Kidney (tissue), 14 donors: ENCODE data around the gene CTSW. TPM values are rescaled to one million over a fixed set of nuclear protein-coding genes. Genes with fewer than 3 reads are reported as not detected.

Experiments
- DNase-seq, 5 donors: peaks; one replicate each; pipeline ENCODE4 v3.0.0-alpha.2; 2013 to 2020
- FAIRE-seq: peaks from 2 replicates; lab custom pipeline; 2012; peaks lifted over from hg19 to GRCh38; lab: Jason Lieb, UNC
- H3K27ac ChIP-seq, 2 donors: one replicate each; pipeline ENCODE4 v1.7.0; 2013; ENCODE audit warnings: low read depth in 2 of 2, low read length in 2 of 2, inconsistent platforms in 1 of 2
- H3K27me3 ChIP-seq: one replicate; pipeline ENCODE4 v1.7.1; 2013; ENCODE audit warnings: low read length, inconsistent platforms; ENCODE audit not compliant: control insufficient read depth, insufficient read depth
- H3K36me3 ChIP-seq, 3 donors: one replicate each; pipeline versions ENCODE4 v1.7.0 to v1.7.1; 2013; ENCODE audit warnings: low read length in 3 of 3, control low read depth in 1 of 3, inconsistent platforms in 1 of 3; ENCODE audit not compliant: insufficient read depth in 3 of 3, control insufficient read depth in 2 of 3
- H3K4me1 ChIP-seq, 3 donors: one replicate each; pipeline versions ENCODE4 v1.7.0 to v1.7.1; 2013; ENCODE audit warnings: low read length in 3 of 3, inconsistent platforms in 1 of 3, low read depth in 1 of 3; ENCODE audit not compliant: control insufficient read depth in 2 of 3, insufficient read depth in 2 of 3
- H3K4me3 ChIP-seq, 3 donors: one replicate each; pipeline versions ENCODE4 v1.7.0 to v1.8.1; 2013; ENCODE audit warnings: low read length in 3 of 3, control low read depth in 1 of 3, inconsistent platforms in 1 of 3
- H3K9ac ChIP-seq, 3 donors: one replicate each; pipeline versions ENCODE4 v1.7.0 to v1.7.1; 2013; ENCODE audit warnings: low read length in 3 of 3, control low read depth in 1 of 3, inconsistent platforms in 1 of 3
- H3K9me3 ChIP-seq, 3 donors: one replicate each; pipeline versions ENCODE4 v1.7.0 to v1.7.1; 2013; ENCODE audit warnings: low read length in 3 of 3, control low read depth in 1 of 3, inconsistent platforms in 1 of 3; ENCODE audit not compliant: control insufficient read depth in 2 of 3, insufficient read depth in 1 of 3
- intact Hi-C: fragments of 100-400 bp; cut with DNase I; formaldehyde crosslinking; loops from one replicate; pipeline ENCODE4 v1.11.1; 2022
- polyA plus RNA-seq: library from polyadenylated mRNA; stranded (reverse); fragments of 350-450 nt; fragmentation: Illumina TruSeq; extraction: RNeasy Lipid Tissue Mini Kit (QIAGEN cat#74804); gene quantifications from one replicate; pipeline ENCODE4 v1.2.3, GENCODE V29; 2014; ENCODE audit warnings: low read depth, low replicate concordance; ENCODE audit not compliant: insufficient read depth
- total RNA-seq: library from RNA; stranded (reverse); fragmentation: NEBNext Ultra II Directional; extraction: Animal tissue kit (Norgen Biotek cat#: 25700); gene quantifications from one replicate; pipeline ENCODE4 v1.2.1, GENCODE V29; 2021
- TF ChIP-seq, protein P1 (sequence below): IDR thresholded peaks from 3 replicates; pipeline ENCODE4 v1.5.1; 2012; ENCODE audit warnings: mild to moderate bottlenecking, moderate library complexity, borderline replicate concordance; ENCODE audit not compliant: insufficient read depth; ENCODE audit errors: extremely low read depth
- donor health status: control.
- donor health status: control.
- donor health status: control.
- donor health status: control.
- donor health status: control.
- donor health status: DM: yes; HTN: yes; CAD: no.
- donor health status: Normal renal cell carcinoma (clear cell type).

The CTSW gene
- total and polyA plus RNA-seq, 2 donors from 2014 or later = 1.3 to 3.9 TPM

DNA sequence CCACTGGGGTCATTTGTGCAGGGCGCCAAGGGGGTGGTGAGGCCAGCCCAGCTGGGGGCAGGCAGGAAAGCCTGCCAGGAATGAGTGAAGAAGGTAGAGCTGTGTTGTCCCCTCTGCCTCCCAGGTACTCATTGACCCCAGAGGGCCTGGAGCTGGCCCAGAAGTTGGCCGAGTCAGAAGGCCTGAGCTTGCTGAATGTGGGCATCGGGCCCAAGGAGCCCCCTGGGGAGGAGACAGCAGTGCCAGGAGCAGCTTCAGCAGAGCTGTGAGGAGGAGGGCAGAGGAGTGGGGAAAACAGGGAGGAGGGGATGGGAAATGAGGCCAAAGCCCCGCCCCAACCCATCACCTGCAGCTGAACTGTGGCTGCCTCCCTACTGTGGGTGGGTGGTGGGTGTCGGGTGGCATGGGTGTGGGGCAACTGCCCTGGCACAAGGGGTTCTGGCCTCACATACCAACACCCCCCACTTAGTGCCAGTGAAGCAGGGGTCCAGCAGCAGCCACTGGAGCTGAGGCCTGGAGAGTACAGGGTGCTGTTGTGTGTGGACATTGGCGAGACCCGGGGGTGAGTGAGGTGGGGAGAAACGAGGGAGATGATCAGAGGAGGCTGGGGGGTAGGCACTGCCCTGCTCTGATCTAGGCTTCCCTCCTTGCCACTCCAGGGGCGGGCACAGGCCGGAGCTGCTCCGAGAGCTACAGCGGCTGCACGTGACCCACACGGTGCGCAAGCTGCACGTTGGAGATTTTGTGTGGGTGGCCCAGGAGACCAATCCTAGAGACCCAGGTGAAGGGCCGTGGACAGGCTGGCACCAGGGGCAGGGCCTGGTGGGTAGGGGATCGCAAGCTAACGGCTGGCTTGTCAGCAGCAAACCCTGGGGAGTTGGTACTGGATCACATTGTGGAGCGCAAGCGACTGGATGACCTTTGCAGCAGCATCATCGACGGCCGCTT, 16.4 kb upstream of the CTSW start:
- intact Hi-C loops = no loop called here
- Histone ChIP-seq H3K4me3 (no peak overlapping the region), H3K36me3 (peaks cover 0 to 37% (median 21%) of the 10 kb centered on the region in 3 donors), H3K27me3 (no peaks in the 10 kb centered on the region), H3K9ac (no peak overlapping the region), H3K27ac (no peak overlapping the region), H3K9me3 (no peaks in the 10 kb centered on the region), H3K4me1 (peaks cover 0 to 22% (median 13%) of the 10 kb centered on the region in 3 donors)
- TF ChIP-seq, protein P1, sequence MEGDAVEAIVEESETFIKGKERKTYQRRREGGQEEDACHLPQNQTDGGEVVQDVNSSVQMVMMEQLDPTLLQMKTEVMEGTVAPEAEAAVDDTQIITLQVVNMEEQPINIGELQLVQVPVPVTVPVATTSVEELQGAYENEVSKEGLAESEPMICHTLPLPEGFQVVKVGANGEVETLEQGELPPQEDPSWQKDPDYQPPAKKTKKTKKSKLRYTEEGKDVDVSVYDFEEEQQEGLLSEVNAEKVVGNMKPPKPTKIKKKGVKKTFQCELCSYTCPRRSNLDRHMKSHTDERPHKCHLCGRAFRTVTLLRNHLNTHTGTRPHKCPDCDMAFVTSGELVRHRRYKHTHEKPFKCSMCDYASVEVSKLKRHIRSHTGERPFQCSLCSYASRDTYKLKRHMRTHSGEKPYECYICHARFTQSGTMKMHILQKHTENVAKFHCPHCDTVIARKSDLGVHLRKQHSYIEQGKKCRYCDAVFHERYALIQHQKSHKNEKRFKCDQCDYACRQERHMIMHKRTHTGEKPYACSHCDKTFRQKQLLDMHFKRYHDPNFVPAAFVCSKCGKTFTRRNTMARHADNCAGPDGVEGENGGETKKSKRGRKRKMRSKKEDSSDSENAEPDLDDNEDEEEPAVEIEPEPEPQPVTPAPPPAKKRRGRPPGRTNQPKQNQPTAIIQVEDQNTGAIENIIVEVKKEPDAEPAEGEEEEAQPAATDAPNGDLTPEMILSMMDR = no peak
- DNase-seq = peak in 2 of 5 donors; percentile 49 to 77
- no peak for FAIRE-seq

DNA sequence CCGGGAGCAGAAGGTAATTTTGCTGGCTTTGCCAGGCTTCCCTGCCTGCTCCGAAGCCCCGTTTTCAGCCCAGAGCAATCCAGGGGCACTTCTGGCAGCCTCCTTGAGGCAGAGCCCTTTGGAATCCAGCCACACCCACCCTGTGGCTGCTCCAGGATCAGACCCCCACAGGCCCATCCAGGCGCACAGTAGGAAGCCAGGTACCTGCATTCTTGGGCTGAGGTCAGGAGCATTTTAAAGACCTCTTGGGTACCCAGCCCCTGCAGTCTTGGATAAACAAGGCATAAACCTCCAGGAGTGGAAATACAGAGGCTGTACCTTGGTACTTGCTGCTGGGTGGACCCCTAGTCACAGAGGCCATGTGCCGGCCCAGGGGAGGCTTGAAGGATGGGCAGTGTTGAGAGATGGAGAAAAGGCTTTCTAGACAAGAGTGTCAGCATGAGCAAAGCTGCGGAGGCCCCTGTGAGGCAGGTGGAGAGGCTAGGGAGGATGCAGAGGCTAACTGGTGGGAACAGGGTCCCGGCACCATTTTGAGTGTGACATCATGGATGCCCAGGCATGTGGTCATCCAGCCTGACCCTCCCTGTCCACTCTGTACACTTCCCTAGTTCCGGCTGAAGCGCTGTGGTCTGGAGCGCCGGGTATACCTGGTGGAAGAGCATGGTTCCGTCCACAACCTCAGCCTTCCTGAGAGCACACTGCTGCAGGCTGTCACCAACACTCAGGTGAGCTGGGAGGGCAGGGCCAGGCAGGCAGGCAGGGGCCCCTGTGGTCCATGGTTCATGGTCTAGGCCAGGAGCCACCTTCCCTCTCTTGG, 15.5 kb upstream of the CTSW start:
- DNase-seq (peak in 2 of 5 donors; percentile 33 to 58), FAIRE-seq (no peak)
- TF ChIP-seq, protein P1 = no peak
- Histone ChIP-seq H3K27ac (no peak overlapping the region), H3K27me3 (no peaks in the 10 kb centered on the region), H3K9ac (no peak overlapping the region), H3K4me1 (peaks cover 0 to 15% (median 13%) of the 10 kb centered on the region in 3 donors), H3K9me3 (no peaks in the 10 kb centered on the region), H3K36me3 (peaks cover 0 to 40% (median 21%) of the 10 kb centered on the region in 3 donors), H3K4me3 (no peak overlapping the region)
- intact Hi-C loops = no loop called here

DNA sequence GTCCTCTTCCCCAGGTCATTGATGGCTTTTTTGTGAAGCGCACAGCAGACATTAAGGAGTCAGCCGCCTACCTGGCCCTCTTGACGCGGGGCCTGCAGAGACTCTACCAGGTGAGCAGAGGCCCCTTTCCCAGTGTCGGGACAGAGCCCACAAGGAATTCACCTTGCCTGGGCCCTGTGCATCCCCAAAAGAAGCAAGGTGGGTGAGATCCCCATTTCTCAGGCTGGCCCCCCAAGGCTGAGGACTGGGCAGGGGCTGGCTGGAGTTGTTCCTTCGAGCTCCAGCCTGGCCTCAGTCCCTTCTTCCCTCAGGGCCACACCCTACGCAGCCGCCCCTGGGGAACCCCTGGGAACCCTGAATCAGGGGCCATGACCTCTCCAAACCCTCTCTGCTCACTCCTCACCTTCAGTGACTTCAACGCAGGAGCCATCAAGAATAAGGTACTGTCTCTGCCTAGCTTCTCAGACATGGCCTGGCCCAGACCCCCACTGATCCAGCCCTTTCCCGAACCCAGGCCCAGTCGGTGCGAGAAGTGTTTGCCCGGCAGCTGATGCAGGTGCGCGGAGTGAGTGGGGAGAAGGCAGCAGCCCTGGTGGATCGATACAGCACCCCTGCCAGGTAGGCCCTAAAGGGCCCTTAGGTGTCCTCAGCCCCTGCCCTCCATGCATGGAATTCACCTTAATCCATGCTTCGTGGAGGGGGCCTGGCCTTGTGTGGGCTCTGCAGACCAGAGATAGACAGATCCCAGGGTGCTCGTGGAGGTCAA, 14.7 kb upstream of the CTSW start:
- FAIRE-seq (no peak), DNase-seq (peak in 2 of 5 donors; percentile 38 to 59)
- intact Hi-C loops = no loop called here
- peaks cover 0 to 12% (median 11%) of the 10 kb centered on the region in 3 donors for H3K4me1 ChIP-seq
- no peak overlapping the region for H3K27ac ChIP-seq
- H3K36me3 ChIP-seq = peaks cover 0 to 43% (median 21%) of the 10 kb centered on the region in 3 donors
- H3K4me3 ChIP-seq = no peak overlapping the region
- TF ChIP-seq, protein P1 = no peak
- H3K9ac ChIP-seq = no peak overlapping the region
- no peaks in the 10 kb centered on the region for H3K27me3 ChIP-seq
- H3K9me3 ChIP-seq = no peaks in the 10 kb centered on the region
